Measurements from ENCODE around the gene NOD2.

DNA sequence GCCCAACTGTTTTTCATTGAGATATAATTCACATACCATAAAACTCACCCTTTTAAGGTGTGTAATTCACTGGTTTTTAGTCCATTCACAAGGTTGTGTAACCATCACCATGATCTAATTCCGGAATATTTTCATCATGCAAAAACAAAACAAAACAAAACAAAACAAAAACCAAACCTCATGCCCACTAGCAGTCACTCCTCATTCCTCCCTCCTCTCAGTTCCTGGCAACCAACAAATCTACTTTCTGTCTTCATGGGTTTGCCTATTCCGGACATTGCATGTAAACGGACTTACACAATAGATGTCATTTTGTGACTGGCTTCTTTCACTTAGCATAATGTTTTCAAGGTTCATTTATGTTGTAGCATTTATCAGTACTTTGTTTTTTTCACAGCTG, 4.5 kb upstream of the NOD2 start:
- TF ChIP-seq ZNF274 (IDR thresholded peaks at IDR 0.05; ENCODE audit: low read depth, low read length): no peak
- TF ChIP-seq CEBPB (IDR thresholded peaks at IDR 0.05; ENCODE audit: low read depth): no peak
- TF ChIP-seq, protein P1, sequence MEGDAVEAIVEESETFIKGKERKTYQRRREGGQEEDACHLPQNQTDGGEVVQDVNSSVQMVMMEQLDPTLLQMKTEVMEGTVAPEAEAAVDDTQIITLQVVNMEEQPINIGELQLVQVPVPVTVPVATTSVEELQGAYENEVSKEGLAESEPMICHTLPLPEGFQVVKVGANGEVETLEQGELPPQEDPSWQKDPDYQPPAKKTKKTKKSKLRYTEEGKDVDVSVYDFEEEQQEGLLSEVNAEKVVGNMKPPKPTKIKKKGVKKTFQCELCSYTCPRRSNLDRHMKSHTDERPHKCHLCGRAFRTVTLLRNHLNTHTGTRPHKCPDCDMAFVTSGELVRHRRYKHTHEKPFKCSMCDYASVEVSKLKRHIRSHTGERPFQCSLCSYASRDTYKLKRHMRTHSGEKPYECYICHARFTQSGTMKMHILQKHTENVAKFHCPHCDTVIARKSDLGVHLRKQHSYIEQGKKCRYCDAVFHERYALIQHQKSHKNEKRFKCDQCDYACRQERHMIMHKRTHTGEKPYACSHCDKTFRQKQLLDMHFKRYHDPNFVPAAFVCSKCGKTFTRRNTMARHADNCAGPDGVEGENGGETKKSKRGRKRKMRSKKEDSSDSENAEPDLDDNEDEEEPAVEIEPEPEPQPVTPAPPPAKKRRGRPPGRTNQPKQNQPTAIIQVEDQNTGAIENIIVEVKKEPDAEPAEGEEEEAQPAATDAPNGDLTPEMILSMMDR (IDR thresholded peaks at IDR 0.05 in 2 of 3, conservative IDR thresholded peaks at IDR 0.05 in 1 of 3; ENCODE audit: borderline replicate concordance in 1 of 3, insufficient read depth in 1 of 3, low read depth in 2 of 3, low read length in 2 of 3): no peak
- no peak for TF ChIP-seq EZH2 (IDR thresholded peaks at IDR 0.05)
- TF ChIP-seq, protein P2, sequence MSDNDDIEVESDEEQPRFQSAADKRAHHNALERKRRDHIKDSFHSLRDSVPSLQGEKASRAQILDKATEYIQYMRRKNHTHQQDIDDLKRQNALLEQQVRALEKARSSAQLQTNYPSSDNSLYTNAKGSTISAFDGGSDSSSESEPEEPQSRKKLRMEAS (IDR thresholded peaks at IDR 0.05): no peak
- no peak for TF ChIP-seq TCF7L2 (IDR thresholded peaks at IDR 0.05; ENCODE audit: borderline replicate concordance, extremely low read depth, insufficient read depth, insufficient read length)
- TF ChIP-seq SIN3A (IDR thresholded peaks at IDR 0.05; ENCODE audit: low read depth): no peak
- no peak for TF ChIP-seq POLR2A (IDR thresholded peaks at IDR 0.05; ENCODE audit: borderline replicate concordance, extremely low read depth, insufficient read depth, insufficient read length)
- no peak for TF ChIP-seq POLR2AphosphoS5 (IDR thresholded peaks at IDR 0.05; ENCODE audit: low read depth, low read length)
- TF ChIP-seq EZH2phosphoT487 (IDR thresholded peaks at IDR 0.05; ENCODE audit: borderline replicate concordance): no peak
- TF ChIP-seq, protein P3, sequence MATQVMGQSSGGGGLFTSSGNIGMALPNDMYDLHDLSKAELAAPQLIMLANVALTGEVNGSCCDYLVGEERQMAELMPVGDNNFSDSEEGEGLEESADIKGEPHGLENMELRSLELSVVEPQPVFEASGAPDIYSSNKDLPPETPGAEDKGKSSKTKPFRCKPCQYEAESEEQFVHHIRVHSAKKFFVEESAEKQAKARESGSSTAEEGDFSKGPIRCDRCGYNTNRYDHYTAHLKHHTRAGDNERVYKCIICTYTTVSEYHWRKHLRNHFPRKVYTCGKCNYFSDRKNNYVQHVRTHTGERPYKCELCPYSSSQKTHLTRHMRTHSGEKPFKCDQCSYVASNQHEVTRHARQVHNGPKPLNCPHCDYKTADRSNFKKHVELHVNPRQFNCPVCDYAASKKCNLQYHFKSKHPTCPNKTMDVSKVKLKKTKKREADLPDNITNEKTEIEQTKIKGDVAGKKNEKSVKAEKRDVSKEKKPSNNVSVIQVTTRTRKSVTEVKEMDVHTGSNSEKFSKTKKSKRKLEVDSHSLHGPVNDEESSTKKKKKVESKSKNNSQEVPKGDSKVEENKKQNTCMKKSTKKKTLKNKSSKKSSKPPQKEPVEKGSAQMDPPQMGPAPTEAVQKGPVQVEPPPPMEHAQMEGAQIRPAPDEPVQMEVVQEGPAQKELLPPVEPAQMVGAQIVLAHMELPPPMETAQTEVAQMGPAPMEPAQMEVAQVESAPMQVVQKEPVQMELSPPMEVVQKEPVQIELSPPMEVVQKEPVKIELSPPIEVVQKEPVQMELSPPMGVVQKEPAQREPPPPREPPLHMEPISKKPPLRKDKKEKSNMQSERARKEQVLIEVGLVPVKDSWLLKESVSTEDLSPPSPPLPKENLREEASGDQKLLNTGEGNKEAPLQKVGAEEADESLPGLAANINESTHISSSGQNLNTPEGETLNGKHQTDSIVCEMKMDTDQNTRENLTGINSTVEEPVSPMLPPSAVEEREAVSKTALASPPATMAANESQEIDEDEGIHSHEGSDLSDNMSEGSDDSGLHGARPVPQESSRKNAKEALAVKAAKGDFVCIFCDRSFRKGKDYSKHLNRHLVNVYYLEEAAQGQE (IDR thresholded peaks at IDR 0.05; ENCODE audit: low read depth): no peak
- TF ChIP-seq CBX3 (IDR thresholded peaks at IDR 0.05; ENCODE audit: low read depth): no peak
- no peak for TF ChIP-seq YY1 (IDR thresholded peaks at IDR 0.05; ENCODE audit: extremely low read depth, insufficient replicate concordance, low read depth, low read length)
- no peak for TF ChIP-seq SP1 (IDR thresholded peaks at IDR 0.05; ENCODE audit: low read depth)
